HL-60 (cell line): ENCODE results near the gene MARCHF5.
"Not testable (repeated sequence)": the region's sequence is repeated elsewhere in the genome, so short reads cannot be mapped to it uniquely, and the experiment has no call there.

Source experiments
- CTCF ChIP-seq: IDR thresholded peaks from one replicate; pipeline ENCODE4 v1.5.1; 2011; ENCODE audit warnings: low read length, control low read depth, inconsistent platforms; ENCODE audit not compliant: insufficient read depth
- POLR2AphosphoS5 ChIP-seq: IDR thresholded peaks from 2 replicates; pipeline ENCODE4 v1.6.1; 2012; ENCODE audit warnings: low read depth
- TF ChIP-seq, protein P1 (sequence below): IDR thresholded peaks from 2 replicates; pipeline ENCODE4 v1.6.1; 2012; ENCODE audit warnings: low read depth; ENCODE audit not compliant: insufficient replicate concordance

GRCh38 chr10:92345575-92345974 lies 54.6 kb downstream of the MARCHF5 start:
- not testable (repeated sequence) for TF ChIP-seq CTCF, POLR2AphosphoS5
- TF ChIP-seq, protein P1, sequence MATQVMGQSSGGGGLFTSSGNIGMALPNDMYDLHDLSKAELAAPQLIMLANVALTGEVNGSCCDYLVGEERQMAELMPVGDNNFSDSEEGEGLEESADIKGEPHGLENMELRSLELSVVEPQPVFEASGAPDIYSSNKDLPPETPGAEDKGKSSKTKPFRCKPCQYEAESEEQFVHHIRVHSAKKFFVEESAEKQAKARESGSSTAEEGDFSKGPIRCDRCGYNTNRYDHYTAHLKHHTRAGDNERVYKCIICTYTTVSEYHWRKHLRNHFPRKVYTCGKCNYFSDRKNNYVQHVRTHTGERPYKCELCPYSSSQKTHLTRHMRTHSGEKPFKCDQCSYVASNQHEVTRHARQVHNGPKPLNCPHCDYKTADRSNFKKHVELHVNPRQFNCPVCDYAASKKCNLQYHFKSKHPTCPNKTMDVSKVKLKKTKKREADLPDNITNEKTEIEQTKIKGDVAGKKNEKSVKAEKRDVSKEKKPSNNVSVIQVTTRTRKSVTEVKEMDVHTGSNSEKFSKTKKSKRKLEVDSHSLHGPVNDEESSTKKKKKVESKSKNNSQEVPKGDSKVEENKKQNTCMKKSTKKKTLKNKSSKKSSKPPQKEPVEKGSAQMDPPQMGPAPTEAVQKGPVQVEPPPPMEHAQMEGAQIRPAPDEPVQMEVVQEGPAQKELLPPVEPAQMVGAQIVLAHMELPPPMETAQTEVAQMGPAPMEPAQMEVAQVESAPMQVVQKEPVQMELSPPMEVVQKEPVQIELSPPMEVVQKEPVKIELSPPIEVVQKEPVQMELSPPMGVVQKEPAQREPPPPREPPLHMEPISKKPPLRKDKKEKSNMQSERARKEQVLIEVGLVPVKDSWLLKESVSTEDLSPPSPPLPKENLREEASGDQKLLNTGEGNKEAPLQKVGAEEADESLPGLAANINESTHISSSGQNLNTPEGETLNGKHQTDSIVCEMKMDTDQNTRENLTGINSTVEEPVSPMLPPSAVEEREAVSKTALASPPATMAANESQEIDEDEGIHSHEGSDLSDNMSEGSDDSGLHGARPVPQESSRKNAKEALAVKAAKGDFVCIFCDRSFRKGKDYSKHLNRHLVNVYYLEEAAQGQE, result not testable (repeated sequence)
